B cell (primary cell): ENCODE data around the gene CACNG7.

ENCODE experiments used
- EZH2 ChIP-seq: IDR thresholded peaks from 2 replicates; pipeline ENCODE4 v1.6.1; 2012; ENCODE audit warnings: borderline replicate concordance, low read depth, mild to moderate bottlenecking, moderate library complexity, low read length; ENCODE audit not compliant: insufficient read depth, poor library complexity, severe bottlenecking
- TF ChIP-seq, protein P1 (sequence below): fragments of 200-600 bp; IDR thresholded peaks from one replicate; pipeline ENCODE4 v1.8.0; 2022; ENCODE audit warnings: antibody characterized with exemption, mild to moderate bottlenecking

DNA sequence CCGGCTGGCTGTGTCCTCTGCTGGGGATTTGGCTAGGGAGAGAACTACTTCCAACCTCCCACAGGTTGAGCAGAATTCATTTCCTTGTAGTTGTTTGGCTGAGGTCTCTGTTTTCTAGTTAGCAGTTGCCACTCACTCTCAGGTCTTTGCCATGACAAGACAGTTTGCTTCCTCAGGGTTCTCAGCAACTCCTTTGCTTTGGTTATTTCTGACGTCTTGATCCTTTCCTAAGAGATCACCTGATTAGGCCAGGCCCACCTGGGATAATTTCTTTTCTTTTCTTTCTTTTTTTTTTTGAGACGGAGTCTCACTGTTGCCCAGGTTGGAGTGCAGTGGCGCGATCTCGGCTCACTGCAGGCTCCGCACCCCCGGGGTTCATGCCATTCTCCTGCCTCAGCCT is 44.3 kb downstream of the CACNG7 start:
- TF ChIP-seq EZH2 = no peak
- TF ChIP-seq, protein P1, sequence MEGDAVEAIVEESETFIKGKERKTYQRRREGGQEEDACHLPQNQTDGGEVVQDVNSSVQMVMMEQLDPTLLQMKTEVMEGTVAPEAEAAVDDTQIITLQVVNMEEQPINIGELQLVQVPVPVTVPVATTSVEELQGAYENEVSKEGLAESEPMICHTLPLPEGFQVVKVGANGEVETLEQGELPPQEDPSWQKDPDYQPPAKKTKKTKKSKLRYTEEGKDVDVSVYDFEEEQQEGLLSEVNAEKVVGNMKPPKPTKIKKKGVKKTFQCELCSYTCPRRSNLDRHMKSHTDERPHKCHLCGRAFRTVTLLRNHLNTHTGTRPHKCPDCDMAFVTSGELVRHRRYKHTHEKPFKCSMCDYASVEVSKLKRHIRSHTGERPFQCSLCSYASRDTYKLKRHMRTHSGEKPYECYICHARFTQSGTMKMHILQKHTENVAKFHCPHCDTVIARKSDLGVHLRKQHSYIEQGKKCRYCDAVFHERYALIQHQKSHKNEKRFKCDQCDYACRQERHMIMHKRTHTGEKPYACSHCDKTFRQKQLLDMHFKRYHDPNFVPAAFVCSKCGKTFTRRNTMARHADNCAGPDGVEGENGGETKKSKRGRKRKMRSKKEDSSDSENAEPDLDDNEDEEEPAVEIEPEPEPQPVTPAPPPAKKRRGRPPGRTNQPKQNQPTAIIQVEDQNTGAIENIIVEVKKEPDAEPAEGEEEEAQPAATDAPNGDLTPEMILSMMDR = no peak
